ENCODE measurements around the gene DDAH1. TPM values are rescaled to one million over a fixed set of nuclear protein-coding genes. Genes with fewer than 3 reads are reported as not detected.

DDAH1 gene
- total RNA-seq, 1 experiment from 2014 or later: 36.3 TPM

GRCh38 chr1:85444381-85444780 is 20.6 kb downstream of the DDAH1 start:
- no CpG with 5 or more reads among the region's 1 CpG for WGBS (ENCODE audit: extremely low coverage, insufficient read length, low lambda C conversion rate)

More at GRCh38 chr1:85444381-85444780, 20.6 kb downstream of the DDAH1 start:
- H3K27ac ChIP-seq (ENCODE audit: insufficient read length, low read depth, low read length): no peak overlapping the region
- no peak for DNase-seq
- H3K18ac ChIP-seq (ENCODE audit: insufficient read length, low read depth, low read length): no peak overlapping the region
- no peak overlapping the region for H3K14ac ChIP-seq (ENCODE audit: insufficient read depth, low read length)
- no peaks in the 10 kb centered on the region for H4K20me1 ChIP-seq (ENCODE audit: control insufficient read depth, insufficient read depth, insufficient read length)
- H3K79me1 ChIP-seq (ENCODE audit: insufficient read depth, low read depth, low read length, poor library complexity, severe bottlenecking): no peaks in the 10 kb centered on the region
- no peaks in the 10 kb centered on the region for H3K79me2 ChIP-seq (ENCODE audit: insufficient read depth, low read length)
- H2BK20ac ChIP-seq (ENCODE audit: low read depth, low read length, poor library complexity, severe bottlenecking): no peak overlapping the region
- H2BK12ac ChIP-seq (ENCODE audit: insufficient read length, low read depth, low read length): no peak overlapping the region
- no peak overlapping the region for H3K9ac ChIP-seq (ENCODE audit: extremely low read depth, insufficient read length, low read length)
- no peak overlapping the region for H2BK120ac ChIP-seq (ENCODE audit: low read depth, low read length, poor library complexity, severe bottlenecking)
- Mint-ChIP-seq H3K4me3 (no peak overlapping the region), H3K27me3 (ENCODE audit: low read depth) (no peaks in the 10 kb centered on the region), H3K36me3 (ENCODE audit: insufficient read depth in 1 of 3, low read depth in 3 of 3) (peaks cover 0 to 11% (median 0%) of the 10 kb centered on the region in 3 experiments; a peak in 3 of 7 replicates), H3K4me1 (peaks cover 22% of the 10 kb centered on the region in 2 experiments), H3K27ac (no peak overlapping the region), H3K9me3 (peaks cover 3 to 6% of the 10 kb centered on the region in 2 experiments; a peak in 3 of 5 replicates)
- H3K23me2 ChIP-seq (ENCODE audit: insufficient read length, low read depth, low read length, poor library complexity, severe bottlenecking): no peaks in the 10 kb centered on the region
- no peak overlapping the region for H3K56ac ChIP-seq (ENCODE audit: insufficient read length, low read depth, low read length)
- peaks cover 13% of the 10 kb centered on the region; the same call in 1 of the 2 replicates for H3K4me1 ChIP-seq (ENCODE audit: insufficient read depth, low read length)
- H3K9me3 ChIP-seq (ENCODE audit: control insufficient read depth, low read depth, low read length): no peaks in the 10 kb centered on the region
- H4K91ac ChIP-seq (ENCODE audit: insufficient read length, low read depth, low read length): no peak overlapping the region
- no peak overlapping the region for H2BK15ac ChIP-seq (ENCODE audit: low read depth, low read length)
- H3T11ph ChIP-seq (ENCODE audit: low read length): no peak overlapping the region
- TF ChIP-seq CTCF (conservative IDR thresholded peaks at IDR 0.05): no peak
- no peak overlapping the region for H3K23ac ChIP-seq (ENCODE audit: insufficient read length, low read depth, low read length)
- no peaks in the 10 kb centered on the region for H3K27me3 ChIP-seq (ENCODE audit: insufficient read depth, low read length)
- no peak overlapping the region for H4K8ac ChIP-seq (replicated peaks; ENCODE audit: insufficient read length, low read depth, low read length)
- H2BK5ac ChIP-seq (ENCODE audit: insufficient read length, low read length): no peak overlapping the region
- H2AK5ac ChIP-seq (ENCODE audit: insufficient read length, low read length): no peak overlapping the region
- H2AFZ ChIP-seq (ENCODE audit: low read length): no peak overlapping the region
- H3K4me2 ChIP-seq (ENCODE audit: insufficient read depth, insufficient read length, low read length): no peak overlapping the region
- no peak overlapping the region for H4K5ac ChIP-seq (ENCODE audit: insufficient read length, low read depth, low read length)
- H3K4ac ChIP-seq (ENCODE audit: low read depth, low read length): no peak overlapping the region

Data from H9 (cell line).